ENCODE measurements around the gene DISP3. TPM values are rescaled to one million over a fixed set of nuclear protein-coding genes. Genes with fewer than 3 reads are reported as not detected.

Gene DISP3
- polyA plus RNA-seq, 1 donor (not counting 4 experiments of a cell fraction or from before 2014, with no cell fraction given) = not detected

- Histone ChIP-seq H4K20me1 (ENCODE audit: control insufficient read depth, extremely low read depth, insufficient read depth, low read length) (no peaks in the 10 kb centered on the region), H3K79me2 (ENCODE audit: control insufficient read depth, insufficient read depth, low read length) (no peaks in the 10 kb centered on the region), H2AFZ (ENCODE audit: control insufficient read depth, low read length) (no peak overlapping the region), H3K4me3 (ENCODE audit: control insufficient read depth in 2 of 3, extremely low read depth in 1 of 3, insufficient read depth in 2 of 3, low read depth in 1 of 3, low read length in 3 of 3) (no peak overlapping the region), H3K27me3 (ENCODE audit: control insufficient read depth, extremely low read depth, insufficient read depth, low read length) (no peaks in the 10 kb centered on the region), H3K9me3 (ENCODE audit: control insufficient read depth, low read depth, low read length) (no peaks in the 10 kb centered on the region), H3K9me1 (ENCODE audit: control insufficient read depth, extremely low read depth, insufficient read depth, low read length) (no peaks in the 10 kb centered on the region), H3K27ac (ENCODE audit: control insufficient read depth, insufficient read depth, low read length) (no peak overlapping the region), H3K4me2 (ENCODE audit: control insufficient read depth, extremely low read depth, insufficient read depth, low read depth, low read length) (no peak overlapping the region), H3K36me3 (ENCODE audit: control insufficient read depth in 2 of 2, extremely low read depth in 1 of 2, insufficient read depth in 2 of 2, low read length in 2 of 2) (no peaks in the 10 kb centered on the region), H3K4me1 (ENCODE audit: control insufficient read depth, extremely low read depth, insufficient read depth, low read length) (no peaks in the 10 kb centered on the region), H3K9ac (ENCODE audit: control insufficient read depth, extremely low read depth, insufficient read depth, low read length) (no peak overlapping the region)
- TF ChIP-seq EZH2 (IDR thresholded peaks at IDR 0.05; ENCODE audit: low read length) (no peak), CTCF (optimal IDR thresholded peaks at IDR 0.05 in 1 of 3, IDR thresholded peaks at IDR 0.05 in 1 of 3, conservative IDR thresholded peaks at IDR 0.05 in 1 of 3; ENCODE audit: extremely low read depth in 1 of 3, insufficient read depth in 2 of 3, low read length in 3 of 3) (no peak)
- no peak for DNase-seq (ENCODE audit: low read depth, low spot score)
- dilution Hi-C loops (cut with MboI; ENCODE audit: extremely low pct_ligation_motif_present, low sequenced_read_pairs) = no loop called here
- no peak for FAIRE-seq
Measured at GRCh38 chr1:11521582-11522399, 42.8 kb downstream of the DISP3 start.

GRCh38 chr1:11522400-11523235, 43.7 kb downstream of the DISP3 start:
- no peak for TF ChIP-seq EZH2 (IDR thresholded peaks at IDR 0.05; ENCODE audit: low read length)
- TF ChIP-seq CTCF (optimal IDR thresholded peaks at IDR 0.05 in 1 of 3, IDR thresholded peaks at IDR 0.05 in 1 of 3, conservative IDR thresholded peaks at IDR 0.05 in 1 of 3; ENCODE audit: extremely low read depth in 1 of 3, insufficient read depth in 2 of 3, low read length in 3 of 3) = no peak
- DNase-seq (ENCODE audit: low read depth, low spot score) (no peak), FAIRE-seq (no peak)
- dilution Hi-C loops (cut with MboI; ENCODE audit: extremely low pct_ligation_motif_present, low sequenced_read_pairs) = no loop called here
- Histone ChIP-seq H3K9ac (ENCODE audit: control insufficient read depth, extremely low read depth, insufficient read depth, low read length) (no peak overlapping the region), H3K36me3 (ENCODE audit: control insufficient read depth in 2 of 2, extremely low read depth in 1 of 2, insufficient read depth in 2 of 2, low read length in 2 of 2) (no peaks in the 10 kb centered on the region), H3K27me3 (ENCODE audit: control insufficient read depth, extremely low read depth, insufficient read depth, low read length) (no peaks in the 10 kb centered on the region), H3K9me3 (ENCODE audit: control insufficient read depth, low read depth, low read length) (no peaks in the 10 kb centered on the region), H4K20me1 (ENCODE audit: control insufficient read depth, extremely low read depth, insufficient read depth, low read length) (no peaks in the 10 kb centered on the region), H3K4me1 (ENCODE audit: control insufficient read depth, extremely low read depth, insufficient read depth, low read length) (no peaks in the 10 kb centered on the region), H3K79me2 (ENCODE audit: control insufficient read depth, insufficient read depth, low read length) (no peaks in the 10 kb centered on the region), H3K27ac (ENCODE audit: control insufficient read depth, insufficient read depth, low read length) (no peak overlapping the region), H3K4me2 (ENCODE audit: control insufficient read depth, extremely low read depth, insufficient read depth, low read depth, low read length) (no peak overlapping the region), H3K9me1 (ENCODE audit: control insufficient read depth, extremely low read depth, insufficient read depth, low read length) (no peaks in the 10 kb centered on the region), H2AFZ (ENCODE audit: control insufficient read depth, low read length) (no peak overlapping the region), H3K4me3 (ENCODE audit: control insufficient read depth in 2 of 3, extremely low read depth in 1 of 3, insufficient read depth in 2 of 3, low read depth in 1 of 3, low read length in 3 of 3) (no peak overlapping the region)
